Skeletal muscle cell (primary cell): ENCODE results near the gene MYO3A.
"Not testable (repeated sequence)": the region's sequence is repeated elsewhere in the genome, so short reads cannot be mapped to it uniquely, and the experiment has no call there.

ENCODE experiments used
- DNase-seq: peaks from one replicate; pipeline ENCODE4 v3.0.0-alpha.2; 2010; ENCODE audit warnings: low read depth
- H3K4me3 ChIP-seq: 2 replicates; pipeline ENCODE4 v1.5.1; 2011; ENCODE audit warnings: low read depth, mild to moderate bottlenecking, control low read depth, low read length, moderate library complexity

Gene MYO3A

DNA sequence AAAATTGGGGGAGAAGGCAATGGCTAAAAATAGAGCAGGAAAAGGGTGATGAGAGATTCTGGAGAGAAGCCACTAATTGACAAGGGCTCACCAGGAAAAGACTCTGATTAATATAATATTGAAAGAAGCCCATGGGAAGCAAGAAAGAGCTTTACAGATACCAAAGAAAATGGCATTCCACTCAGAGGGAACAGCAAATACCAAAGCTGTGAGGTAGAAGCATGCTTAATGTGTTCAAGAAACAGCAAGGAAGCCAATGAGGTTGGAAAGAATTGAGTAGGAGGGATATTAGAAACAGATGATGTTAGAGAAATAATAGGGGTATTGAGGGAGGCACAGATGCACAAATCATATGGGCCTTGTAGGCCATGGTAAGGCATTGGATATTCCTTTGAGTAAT is 130.1 kb downstream of the MYO3A start:
- no peak for DNase-seq
- no peak overlapping the region for H3K4me3 ChIP-seq

GRCh38 chr10:26067680-26068079 is 133.7 kb downstream of the MYO3A start:
- no peak for DNase-seq
- no peak overlapping the region for H3K4me3 ChIP-seq

- DNase-seq, H3K4me3 ChIP-seq: not testable (repeated sequence)
Measured at GRCh38 chr10:26080971-26081370, 146.9 kb downstream of the MYO3A start.

- H3K4me3 ChIP-seq, result no peak overlapping the region
- no peak for DNase-seq
Measured at GRCh38 chr10:26081459-26081858, 147.4 kb downstream of the MYO3A start.

DNA sequence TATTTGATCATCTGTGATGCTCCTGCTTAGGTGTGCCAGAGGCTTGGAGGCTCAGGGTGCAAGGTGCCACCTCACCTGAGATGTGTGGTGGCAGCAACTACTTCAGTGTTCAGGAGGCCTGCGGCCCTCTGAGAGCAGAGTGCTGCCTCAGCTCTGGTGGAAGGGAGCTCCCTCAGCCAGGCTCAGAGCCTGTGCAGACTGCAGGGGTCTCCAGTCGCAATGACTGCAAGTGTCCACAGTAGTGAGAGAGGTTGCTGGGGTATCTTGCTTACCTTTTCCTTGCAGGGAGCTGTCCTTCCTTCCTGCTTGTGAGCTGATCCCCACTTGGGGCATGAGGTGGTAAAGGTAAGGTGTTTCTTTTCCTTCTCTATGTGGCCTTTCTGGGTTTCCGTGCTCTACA is 151.5 kb downstream of the MYO3A start:
- H3K4me3 ChIP-seq, result no peak overlapping the region
- DNase-seq, result no peak

DNA sequence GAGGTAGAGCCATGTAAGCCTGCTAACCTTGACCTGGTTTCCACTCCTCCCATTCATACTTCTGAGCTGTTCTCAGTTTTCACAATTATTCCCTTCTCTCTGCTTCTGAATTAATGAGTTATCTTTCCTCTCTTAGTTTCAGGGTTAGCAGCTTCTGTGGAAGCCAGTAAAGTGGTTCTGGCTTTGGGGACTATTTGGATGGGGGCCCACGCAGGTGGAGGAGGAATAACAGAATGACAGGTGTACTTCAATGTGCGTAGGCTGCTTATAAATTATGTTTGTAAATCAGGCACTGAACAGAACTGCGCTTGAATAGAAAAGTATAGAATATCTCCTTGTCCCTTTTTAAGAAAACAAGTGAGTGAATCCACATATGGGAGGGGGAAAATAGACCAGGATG is 153.6 kb downstream of the MYO3A start:
- no peak overlapping the region for H3K4me3 ChIP-seq
- DNase-seq, result no peak

- no peak for DNase-seq
Measured at GRCh38 chr10:26090026-26090425, 156.0 kb downstream of the MYO3A start.

DNA sequence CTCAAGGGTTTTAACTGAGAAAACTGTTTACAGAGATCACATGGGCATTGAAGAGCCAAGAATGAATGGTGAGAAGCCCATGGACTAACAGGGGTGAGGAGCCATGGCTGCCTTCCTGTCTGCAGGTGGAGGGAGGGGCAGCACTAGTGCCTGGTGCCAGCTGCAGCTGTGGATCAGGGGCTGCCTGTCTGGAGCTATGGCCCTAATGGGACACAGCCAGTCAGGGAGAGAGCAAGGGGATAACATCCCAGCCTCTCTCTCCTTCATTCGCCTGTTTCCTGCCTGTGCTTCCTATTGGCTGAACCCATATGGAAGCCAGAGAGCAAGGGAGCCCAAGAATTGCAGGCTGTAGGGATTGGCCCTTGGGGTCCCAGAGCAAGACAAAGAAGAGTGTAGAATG is 156.7 kb downstream of the MYO3A start:
- no peak for DNase-seq
- no peak overlapping the region for H3K4me3 ChIP-seq

More at GRCh38 chr10:26090026-26090425, 156.0 kb downstream of the MYO3A start:
- no peak overlapping the region for H3K4me3 ChIP-seq

DNA sequence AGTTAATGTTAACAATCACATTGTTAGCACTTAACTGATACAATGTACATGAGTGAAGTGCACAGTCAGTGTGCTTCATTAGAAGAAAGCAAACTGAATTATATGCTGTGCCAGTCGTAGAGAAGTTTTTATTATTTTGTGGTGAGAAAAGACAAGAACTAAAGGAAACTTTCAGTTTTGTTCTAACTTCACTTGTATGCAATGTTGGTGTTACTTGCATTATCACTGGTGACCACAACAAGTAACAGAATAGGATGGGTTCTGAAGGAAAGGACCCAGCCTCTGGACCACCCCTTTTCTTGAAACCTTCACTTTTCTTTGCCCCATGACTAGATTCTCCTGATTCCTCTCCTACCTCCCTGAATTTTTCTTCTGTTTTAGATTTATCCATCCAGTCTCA is 159.2 kb downstream of the MYO3A start:
- DNase-seq, result no peak
- no peak overlapping the region for H3K4me3 ChIP-seq

- no peak for DNase-seq
- H3K4me3 ChIP-seq, result no peak overlapping the region
Measured at GRCh38 chr10:26095781-26096180, 161.8 kb downstream of the MYO3A start.

DNA sequence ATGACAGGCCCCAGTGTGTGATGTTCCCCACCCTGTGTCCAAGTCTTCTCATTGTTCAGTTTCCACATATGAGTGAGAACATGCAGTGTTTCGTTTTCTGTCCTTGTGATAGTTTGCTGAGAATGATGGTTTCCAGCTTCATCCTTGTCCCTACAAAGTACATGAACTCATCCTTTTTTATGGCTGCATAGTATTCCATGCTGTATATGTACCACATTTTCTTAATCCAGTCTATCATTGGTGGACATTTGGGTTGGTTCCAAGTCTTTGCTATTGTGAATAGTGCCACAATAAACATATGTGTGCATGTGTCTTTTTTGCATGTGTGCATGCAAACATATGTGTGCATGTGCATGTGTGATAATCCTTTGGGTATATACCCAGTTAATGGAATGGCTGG is 163.5 kb downstream of the MYO3A start:
- not testable (repeated sequence) for H3K4me3 ChIP-seq, DNase-seq

- no peak overlapping the region for H3K4me3 ChIP-seq
- DNase-seq, result no peak
Measured at GRCh38 chr10:26112532-26112931, 178.5 kb downstream of the MYO3A start.

DNA sequence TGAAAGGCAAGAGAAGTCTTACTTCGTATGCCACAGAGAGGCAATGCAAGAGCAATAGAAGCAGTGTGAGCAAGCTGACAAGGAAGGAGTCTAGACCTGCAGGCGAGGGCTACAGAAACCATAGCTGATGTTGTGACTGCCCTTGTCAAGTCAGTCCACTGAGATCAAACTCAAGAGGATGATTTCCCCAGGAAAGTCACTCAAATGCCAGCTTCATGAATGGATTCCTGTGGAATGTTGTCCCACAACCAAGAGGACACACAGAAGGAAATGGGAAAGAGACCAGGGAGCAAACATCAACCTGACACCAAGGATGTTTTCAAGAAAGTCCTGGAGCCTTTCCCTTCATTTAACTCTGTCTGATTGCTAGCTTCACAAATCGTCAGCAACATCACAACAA is 204.6 kb downstream of the MYO3A start:
- H3K4me3 ChIP-seq, result no peak overlapping the region
- no peak for DNase-seq

DNA sequence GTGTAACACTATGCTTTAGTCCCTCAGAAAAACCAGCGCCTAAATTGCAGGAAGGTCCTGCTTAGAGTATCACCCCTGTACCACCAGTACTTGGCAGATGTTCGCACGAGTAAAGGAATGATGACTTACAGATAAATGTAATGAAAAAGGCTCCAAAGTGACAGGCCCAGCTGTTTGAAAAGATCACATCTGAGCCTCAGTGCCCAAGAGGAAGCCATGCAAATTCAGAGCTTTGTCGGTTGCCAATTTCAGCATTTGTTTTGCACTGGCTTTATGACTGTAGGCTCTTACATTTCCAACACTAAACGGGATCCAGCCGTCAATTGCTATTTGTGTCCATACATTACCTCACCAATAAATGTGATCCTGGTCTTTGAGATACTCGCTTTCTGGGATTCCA is 222.0 kb downstream of the MYO3A start:
- H3K4me3 ChIP-seq, result no peak overlapping the region
- DNase-seq, result no peak

GRCh38 chr10:26157734-26158133 is 223.7 kb downstream of the MYO3A start:
- no peak for DNase-seq
- no peak overlapping the region for H3K4me3 ChIP-seq

DNA sequence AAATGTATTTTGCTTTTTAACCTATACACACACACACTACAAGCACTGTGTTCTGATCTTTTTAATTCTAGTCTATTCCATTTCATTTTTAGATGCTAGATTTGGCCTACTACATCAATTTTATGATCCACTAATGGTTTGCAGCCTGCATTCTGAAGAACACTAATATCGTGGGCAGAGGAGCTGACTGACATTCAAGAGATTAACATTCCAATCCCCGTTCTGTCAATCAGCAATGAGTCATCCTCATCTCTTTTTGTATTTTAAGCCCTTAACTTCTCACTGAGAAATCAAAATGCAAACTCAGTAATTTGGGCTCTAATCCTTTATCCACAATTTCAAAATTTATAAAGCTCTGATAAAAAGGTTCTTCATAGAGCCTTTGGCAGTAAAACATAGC is 235.4 kb downstream of the MYO3A start:
- no peak for DNase-seq
- H3K4me3 ChIP-seq, result no peak overlapping the region

- H3K4me3 ChIP-seq, result no peak overlapping the region
- no peak for DNase-seq
Measured at GRCh38 chr10:26172131-26172530, 238.1 kb downstream of the MYO3A start.

GRCh38 chr10:26173837-26174236 is 239.8 kb downstream of the MYO3A start:
- H3K4me3 ChIP-seq, result no peak overlapping the region
- no peak for DNase-seq

GRCh38 chr10:26177341-26177740 is 243.3 kb downstream of the MYO3A start:
- no peak for DNase-seq
- H3K4me3 ChIP-seq, result no peak overlapping the region

DNA sequence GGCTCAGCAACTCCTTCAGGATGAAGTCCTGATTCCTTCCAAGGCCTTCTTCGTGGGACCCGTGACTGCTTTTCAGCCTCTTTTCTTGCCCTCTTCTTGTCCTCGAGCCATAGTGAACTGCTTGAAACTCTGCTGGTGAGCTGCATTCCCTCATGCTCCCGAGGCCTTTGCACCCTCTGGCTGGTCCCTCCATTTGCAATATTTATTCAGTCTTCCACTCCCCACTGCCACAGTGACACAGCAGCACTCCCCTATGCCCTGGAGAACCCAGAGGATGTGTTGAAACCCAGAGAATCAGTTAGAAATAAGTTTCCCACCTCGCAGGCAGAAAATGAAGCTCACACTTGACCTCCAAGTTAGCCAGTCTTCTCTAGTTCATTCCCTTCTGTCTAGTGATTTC is 260.2 kb downstream of the MYO3A start:
- H3K4me3 ChIP-seq, result no peak overlapping the region
- DNase-seq, result no peak

- H3K4me3 ChIP-seq, result no peak overlapping the region
- DNase-seq, result no peak
Measured at GRCh38 chr10:26197248-26197647, 263.2 kb downstream of the MYO3A start.

- DNase-seq, result no peak
Measured at GRCh38 chr10:26198119-26198518, 264.1 kb downstream of the MYO3A start.

More at GRCh38 chr10:26198119-26198518, 264.1 kb downstream of the MYO3A start:
- no peak overlapping the region for H3K4me3 ChIP-seq
